Measurements from ENCODE around the gene PNMT.

DNA sequence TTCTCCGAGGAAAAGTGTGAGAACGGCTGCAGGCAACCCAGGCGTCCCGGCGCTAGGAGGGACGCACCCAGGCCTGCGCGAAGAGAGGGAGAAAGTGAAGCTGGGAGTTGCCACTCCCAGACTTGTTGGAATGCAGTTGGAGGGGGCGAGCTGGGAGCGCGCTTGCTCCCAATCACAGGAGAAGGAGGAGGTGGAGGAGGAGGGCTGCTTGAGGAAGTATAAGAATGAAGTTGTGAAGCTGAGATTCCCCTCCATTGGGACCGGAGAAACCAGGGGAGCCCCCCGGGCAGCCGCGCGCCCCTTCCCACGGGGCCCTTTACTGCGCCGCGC is 31.5 kb downstream of the PNMT start, which contains the start of gene ERBB2:
- TF ChIP-seq, protein P1, sequence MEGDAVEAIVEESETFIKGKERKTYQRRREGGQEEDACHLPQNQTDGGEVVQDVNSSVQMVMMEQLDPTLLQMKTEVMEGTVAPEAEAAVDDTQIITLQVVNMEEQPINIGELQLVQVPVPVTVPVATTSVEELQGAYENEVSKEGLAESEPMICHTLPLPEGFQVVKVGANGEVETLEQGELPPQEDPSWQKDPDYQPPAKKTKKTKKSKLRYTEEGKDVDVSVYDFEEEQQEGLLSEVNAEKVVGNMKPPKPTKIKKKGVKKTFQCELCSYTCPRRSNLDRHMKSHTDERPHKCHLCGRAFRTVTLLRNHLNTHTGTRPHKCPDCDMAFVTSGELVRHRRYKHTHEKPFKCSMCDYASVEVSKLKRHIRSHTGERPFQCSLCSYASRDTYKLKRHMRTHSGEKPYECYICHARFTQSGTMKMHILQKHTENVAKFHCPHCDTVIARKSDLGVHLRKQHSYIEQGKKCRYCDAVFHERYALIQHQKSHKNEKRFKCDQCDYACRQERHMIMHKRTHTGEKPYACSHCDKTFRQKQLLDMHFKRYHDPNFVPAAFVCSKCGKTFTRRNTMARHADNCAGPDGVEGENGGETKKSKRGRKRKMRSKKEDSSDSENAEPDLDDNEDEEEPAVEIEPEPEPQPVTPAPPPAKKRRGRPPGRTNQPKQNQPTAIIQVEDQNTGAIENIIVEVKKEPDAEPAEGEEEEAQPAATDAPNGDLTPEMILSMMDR (conservative IDR thresholded peaks at IDR 0.05), result no peak
- no peak for TF ChIP-seq EZH2 (IDR thresholded peaks at IDR 0.05; ENCODE audit: low read depth)
